HepG2 (cell line): ENCODE results near the gene PRRG3. TPM values are rescaled to one million over a fixed set of nuclear protein-coding genes. Genes with fewer than 3 reads are reported as not detected.

Experiments used
- ATAC-seq: fragments of 200-7000 bp; cut with Tn5 transposase; 3 replicates; pipeline ENCODE4 v1.9.1; 2020; ENCODE audit warnings: mild to moderate bottlenecking, moderate library complexity
- BruUV-seq: library from RNA; stranded (reverse); fragments of 400-500 nt; replicated peaks from 2 replicates; lab custom pipeline; 2021; lab: Mats Ljungman, UMichigan
- CTCF ChIA-PET: fragments of 300-600 bp; formaldehyde crosslinking; extraction: SDS; loops from one replicate; lab custom pipeline; 2021; ENCODE audit warnings: low total read pairs, inconsistent platforms, low intra/inter-chr PET ratio; lab: Yijun Ruan, JAX
- POLR2A ChIA-PET: fragments of 350-600 bp; sonication (Branson Sonifier 250); formaldehyde crosslinking; loops from one replicate; lab custom pipeline; 2020; ENCODE audit warnings: antibody characterized with exemption, inconsistent platforms; lab: Yijun Ruan, JAX
- DNase-seq: peaks from one replicate; pipeline ENCODE4 v3.0.0-alpha.2; 2015; ENCODE audit warnings: low spot score
- FAIRE-seq: peaks from 3 replicates; lab custom pipeline; 2011; peaks lifted over from hg19 to GRCh38; lab: Jason Lieb, UNC
- H2AFZ ChIP-seq: one replicate; pipeline ENCODE4 v1.6.1; 2011; ENCODE audit warnings: low read length, inconsistent platforms
- H3K27ac ChIP-seq: fragments of 300-600 bp; 3 replicates; pipeline ENCODE4 v1.8.0; 2011; ENCODE audit warnings: mixed run types, mild to moderate bottlenecking, mixed read lengths, low read length, inconsistent platforms; ENCODE audit not compliant: insufficient read depth; ENCODE audit errors: extremely low read length
- H3K27me3 ChIP-seq, 2 experiments: fragments of 200-600 bp in 1 of 2; 2 replicates in 1 of 2; 3 replicates in 1 of 2; pipeline versions ENCODE4 v1.6.0 to v1.8.0; 2011; ENCODE audit warnings: low read length in 2 of 2, mild to moderate bottlenecking in 2 of 2, moderate library complexity in 2 of 2, inconsistent platforms in 1 of 2; ENCODE audit not compliant: insufficient read depth in 2 of 2, control insufficient read depth in 1 of 2
- H3K36me3 ChIP-seq, 2 experiments: fragments of 200-600 bp in 1 of 2; replicated peaks in 1 of 2; 2 replicates in 1 of 2; 3 replicates in 1 of 2; pipeline versions ENCODE4 v1.5.1 to v1.8.0; 2011; ENCODE audit warnings: low read length in 2 of 2, inconsistent platforms in 1 of 2; ENCODE audit not compliant: insufficient read depth in 2 of 2, control insufficient read depth in 1 of 2
- H3K4me1 ChIP-seq: 2 replicates; pipeline ENCODE4 v1.5.1; 2012; ENCODE audit warnings: low read length, inconsistent platforms; ENCODE audit not compliant: insufficient read depth
- H3K4me2 ChIP-seq: 2 replicates; pipeline ENCODE4 v1.6.0; 2011; ENCODE audit warnings: low read depth, low read length, inconsistent platforms
- H3K4me3 ChIP-seq, 3 experiments: fragments of 200-600 bp in 1 of 3; sonication (generic), shearing (Covaris generic) in 1 of 3; replicated peaks in 1 of 3; 2 replicates each; pipeline ENCODE4 v1.5.1; 2011 to 2016; ENCODE audit warnings: low read length in 3 of 3, inconsistent platforms in 2 of 3, low read depth in 2 of 3, mild to moderate bottlenecking in 2 of 3, control low read depth in 1 of 3, mixed read lengths in 1 of 3; ENCODE audit not compliant: insufficient read depth in 1 of 3
- H3K79me2 ChIP-seq: one replicate; pipeline ENCODE4 v1.6.1; 2011; ENCODE audit warnings: low read length, inconsistent platforms; ENCODE audit not compliant: insufficient read depth
- H3K9ac ChIP-seq: 2 replicates; pipeline ENCODE4 v1.6.0; 2011; ENCODE audit warnings: mild to moderate bottlenecking, low read depth, low read length, inconsistent platforms; ENCODE audit not compliant: insufficient read depth
- H3K9me3 ChIP-seq: 2 replicates; pipeline ENCODE4 v1.5.1; 2012; ENCODE audit warnings: mild to moderate bottlenecking, low read length
- H4K20me1 ChIP-seq: 2 replicates; pipeline ENCODE4 v1.6.0; 2011; ENCODE audit warnings: inconsistent platforms, mild to moderate bottlenecking, low read length, moderate library complexity; ENCODE audit not compliant: insufficient read depth
- CCAR2 ChIP-seq: fragments of 200-400 bp; formaldehyde crosslinking; optimal IDR thresholded peaks from 2 replicates; pipeline ENCODE3; 2018; ENCODE audit warnings: low read depth, mild to moderate bottlenecking, low read length, moderate library complexity
- GZF1 ChIP-seq: sonication (generic); formaldehyde crosslinking; IDR thresholded peaks from 2 replicates; pipeline ENCODE4 v1.5.1; 2020; ENCODE audit warnings: mild to moderate bottlenecking, missing genetic modification reagents
- IKZF4 ChIP-seq: sonication (generic); formaldehyde crosslinking; IDR thresholded peaks from 2 replicates; pipeline ENCODE4 v1.5.1; 2020; ENCODE audit warnings: borderline replicate concordance, mild to moderate bottlenecking, low read depth, missing genetic modification reagents; ENCODE audit errors: not compliant biosample characterization
- MAX ChIP-seq: IDR thresholded peaks from 2 replicates; pipeline ENCODE4 v1.6.1; 2012; ENCODE audit warnings: inconsistent platforms
- SRY ChIP-seq: sonication (generic); formaldehyde crosslinking; IDR thresholded peaks from 2 replicates; pipeline ENCODE4 v1.8.0; 2022; ENCODE audit warnings: mild to moderate bottlenecking, missing genetic modification reagents
- TRIM22 ChIP-seq: fragments of 450-650 bp; IDR thresholded peaks from 2 replicates; pipeline ENCODE4 v1.6.1; 2017
- YEATS4 ChIP-seq: sonication (generic); formaldehyde crosslinking; IDR thresholded peaks from 2 replicates; pipeline ENCODE4 v1.4.0; 2020; ENCODE audit warnings: missing genetic modification reagents, borderline replicate concordance
- ZBTB14 ChIP-seq: sonication (generic); formaldehyde crosslinking; IDR thresholded peaks from 2 replicates; pipeline ENCODE4 v1.4.0; 2020; ENCODE audit warnings: missing genetic modification reagents
- ZBTB26 ChIP-seq: IDR thresholded peaks from 2 replicates; pipeline ENCODE4 v1.6.1; 2016; ENCODE audit warnings: missing compliant biosample characterization, missing genetic modification reagents, borderline replicate concordance
- ZKSCAN5 ChIP-seq: sonication (generic); formaldehyde crosslinking; IDR thresholded peaks from 2 replicates; pipeline ENCODE4 v1.5.1; 2020; ENCODE audit warnings: mild to moderate bottlenecking, missing genetic modification reagents
- ZMAT5 ChIP-seq: sonication (generic); formaldehyde crosslinking; IDR thresholded peaks from 2 replicates; pipeline ENCODE4 v1.5.0; 2020; ENCODE audit warnings: mild to moderate bottlenecking, low read depth, missing genetic modification reagents, borderline replicate concordance
- ZNF496 ChIP-seq: sonication (generic); formaldehyde crosslinking; IDR thresholded peaks from 2 replicates; pipeline ENCODE4 v1.8.1; 2023; ENCODE audit warnings: mild to moderate bottlenecking, moderate library complexity, missing genetic modification reagents; ENCODE audit not compliant: insufficient replicate concordance
- ZNF550 ChIP-seq: sonication (generic); formaldehyde crosslinking; IDR thresholded peaks from 2 replicates; pipeline ENCODE4 v1.4.0; 2020; ENCODE audit warnings: mild to moderate bottlenecking, missing genetic modification reagents, borderline replicate concordance
- ZNF572 ChIP-seq: sonication (generic); formaldehyde crosslinking; IDR thresholded peaks from 2 replicates; pipeline ENCODE4 v1.5.1; 2020; ENCODE audit warnings: mild to moderate bottlenecking, missing genetic modification reagents
- ZNF674 ChIP-seq: sonication (generic); formaldehyde crosslinking; IDR thresholded peaks from 2 replicates; pipeline ENCODE4 v1.5.0; 2020; ENCODE audit warnings: low read depth, mild to moderate bottlenecking, missing genetic modification reagents
- ZNF720 ChIP-seq: sonication (generic); formaldehyde crosslinking; IDR thresholded peaks from 2 replicates; pipeline ENCODE4 v1.4.0; 2020; ENCODE audit warnings: missing genetic modification reagents
- ZNF75D ChIP-seq: sonication (generic); formaldehyde crosslinking; IDR thresholded peaks from 2 replicates; pipeline ENCODE4 v1.8.1; 2023; ENCODE audit warnings: missing genetic modification reagents, mild to moderate bottlenecking, borderline replicate concordance
- WGBS: methylation state at CpG from one replicate; pipeline ENCODE4 v1.1.6; 2017; ENCODE audit warnings: low lambda C conversion rate; 5-methylcytosine and 5-hydroxymethylcytosine counted together
- in situ Hi-C: cut with HindIII; loops from 2 replicates; pipeline ENCODE4 v1.10.0; 2017; ENCODE audit warnings: low pct_unique_long_range_greater_than_20kb; ENCODE audit not compliant: extremely low pct_ligation_motif_present
- intact Hi-C: fragments of 100-400 bp; cut with micrococcal nuclease; formaldehyde crosslinking; loops from one replicate; pipeline ENCODE4 v1.10.0; 2022; ENCODE audit not compliant: unreplicated experiment
- polyA plus RNA-seq, 8 experiments: library from polyadenylated mRNA; depleted of rRNA in 3 of 8; stranded (reverse) in 7 of 8; unstranded in 1 of 8; fragments of >200 nt; fragmentation: Illumina TruSeq in 4 of 8; extraction: Trizol in 4 of 8; gene quantifications; 2 replicates each; pipeline versions ENCODE4 v1.2.1 to v1.2.3, GENCODE V29; 2011 to 2016; ENCODE audit warnings: low read depth in 4 of 8, missing spikeins in 1 of 8, mixed read lengths in 1 of 8; ENCODE audit not compliant: insufficient read depth in 1 of 8
- total RNA-seq, 5 experiments: library from RNA; depleted of rRNA; stranded (reverse); fragments of >200 nt; fragmentation: Illumina TruSeq; extraction: Trizol; gene quantifications; 2 replicates each; pipeline ENCODE4 v1.2.3, GENCODE V29; 2016; ENCODE audit warnings: low read depth in 1 of 5

Gene PRRG3
- total and polyA plus RNA-seq, 2 of the 13 experiments (the other 11 are each of a cell fraction or from before 2014, with no cell fraction given), result not detected

GRCh38 chrX:151699746-151700145, 4.5 kb downstream of the PRRG3 start:
- H2AFZ ChIP-seq, result no peak overlapping the region
- no peaks in the 10 kb centered on the region for H3K27me3 ChIP-seq
- CTCF ChIA-PET, result no interaction called here
- no peaks in the 10 kb centered on the region for H3K4me1 ChIP-seq
- DNase-seq (no peak), FAIRE-seq (no peak), ATAC-seq (no peak)
- no peaks in the 10 kb centered on the region for H3K79me2 ChIP-seq
- H3K9ac ChIP-seq, result no peak overlapping the region
- POLR2A ChIA-PET, result no interaction called here
- no TSS peak for BruUV-seq
- in situ Hi-C loops (loop anchor here (25.0 kb wide), 1 partner anchor 187 kb away; no protein-coding TSS in a partner anchor), intact Hi-C loops (no loop called here)
- no peak overlapping the region for H3K4me3 ChIP-seq
- no peak overlapping the region for H3K27ac ChIP-seq
- no peak for TF ChIP-seq ZNF674
- no peak for TF ChIP-seq SRY
- no peak for TF ChIP-seq ZMAT5
- no peak for TF ChIP-seq MAX
- TF ChIP-seq TRIM22, result no peak
- TF ChIP-seq ZNF496, result no peak
- no peak for TF ChIP-seq CCAR2
- no peak for TF ChIP-seq ZNF75D
- no peak for TF ChIP-seq GZF1 (CRISPR knock-in tag)
- TF ChIP-seq ZNF572 (CRISPR knock-in tag), result no peak
- TF ChIP-seq ZBTB14 (CRISPR knock-in tag), result no peak
- no peak for TF ChIP-seq ZNF720
- no peak for TF ChIP-seq IKZF4 (CRISPR knock-in tag)
- no peak for TF ChIP-seq ZKSCAN5 (CRISPR knock-in tag)
- TF ChIP-seq ZNF550 (CRISPR knock-in tag), result no peak
- no peak for TF ChIP-seq YEATS4 (CRISPR knock-in tag)
- no peak for TF ChIP-seq ZBTB26 (CRISPR knock-in tag)
- H3K9me3 ChIP-seq, result no peaks in the 10 kb centered on the region
- H3K36me3 ChIP-seq, result no peaks in the 10 kb centered on the region
- no peak overlapping the region for H3K4me2 ChIP-seq
- no CpG with 5 or more reads among the region's 9 CpGs for WGBS
- H4K20me1 ChIP-seq, result no peaks in the 10 kb centered on the region
